Choroid plexus epithelial cell (primary cell): Measurements from ENCODE around the gene BPIFB3.

ENCODE experiments used
- DNase-seq: peaks from one replicate; pipeline ENCODE4 v3.0.0-alpha.2; 2010; ENCODE audit warnings: low read depth
- H3K4me3 ChIP-seq: 2 replicates; pipeline ENCODE4 v1.5.1; 2011; ENCODE audit warnings: low read depth, mild to moderate bottlenecking, control low read depth, low read length, moderate library complexity
- TF ChIP-seq, protein P1 (sequence below): conservative IDR thresholded peaks from 2 replicates; pipeline ENCODE4 v1.5.1; 2011; ENCODE audit warnings: low read depth, mild to moderate bottlenecking, control low read depth, inconsistent platforms, low read length, moderate library complexity

Gene BPIFB3

DNA sequence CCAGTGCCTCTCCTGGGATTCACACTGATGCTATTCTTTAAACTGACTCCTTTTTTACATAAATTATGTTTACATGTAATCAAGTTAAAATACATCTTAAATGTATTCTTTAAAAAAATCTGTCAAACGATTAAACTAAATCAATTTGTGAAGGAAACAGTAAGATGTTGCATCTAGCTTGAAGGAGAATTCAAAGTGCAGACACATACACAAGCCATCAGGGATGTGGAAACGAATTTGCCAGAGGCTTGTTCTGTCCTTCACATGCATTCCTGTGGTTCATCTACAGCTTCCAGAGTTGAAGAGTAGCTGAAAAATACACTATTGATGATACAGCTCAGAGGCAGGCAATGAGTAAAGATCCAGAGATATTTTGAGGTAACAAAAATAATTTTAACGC lies 7.3 kb upstream of the BPIFB3 start:
- peak; percentile 1 for DNase-seq
- H3K4me3 ChIP-seq, result no peak overlapping the region
- TF ChIP-seq, protein P1, sequence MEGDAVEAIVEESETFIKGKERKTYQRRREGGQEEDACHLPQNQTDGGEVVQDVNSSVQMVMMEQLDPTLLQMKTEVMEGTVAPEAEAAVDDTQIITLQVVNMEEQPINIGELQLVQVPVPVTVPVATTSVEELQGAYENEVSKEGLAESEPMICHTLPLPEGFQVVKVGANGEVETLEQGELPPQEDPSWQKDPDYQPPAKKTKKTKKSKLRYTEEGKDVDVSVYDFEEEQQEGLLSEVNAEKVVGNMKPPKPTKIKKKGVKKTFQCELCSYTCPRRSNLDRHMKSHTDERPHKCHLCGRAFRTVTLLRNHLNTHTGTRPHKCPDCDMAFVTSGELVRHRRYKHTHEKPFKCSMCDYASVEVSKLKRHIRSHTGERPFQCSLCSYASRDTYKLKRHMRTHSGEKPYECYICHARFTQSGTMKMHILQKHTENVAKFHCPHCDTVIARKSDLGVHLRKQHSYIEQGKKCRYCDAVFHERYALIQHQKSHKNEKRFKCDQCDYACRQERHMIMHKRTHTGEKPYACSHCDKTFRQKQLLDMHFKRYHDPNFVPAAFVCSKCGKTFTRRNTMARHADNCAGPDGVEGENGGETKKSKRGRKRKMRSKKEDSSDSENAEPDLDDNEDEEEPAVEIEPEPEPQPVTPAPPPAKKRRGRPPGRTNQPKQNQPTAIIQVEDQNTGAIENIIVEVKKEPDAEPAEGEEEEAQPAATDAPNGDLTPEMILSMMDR, result no peak

DNA sequence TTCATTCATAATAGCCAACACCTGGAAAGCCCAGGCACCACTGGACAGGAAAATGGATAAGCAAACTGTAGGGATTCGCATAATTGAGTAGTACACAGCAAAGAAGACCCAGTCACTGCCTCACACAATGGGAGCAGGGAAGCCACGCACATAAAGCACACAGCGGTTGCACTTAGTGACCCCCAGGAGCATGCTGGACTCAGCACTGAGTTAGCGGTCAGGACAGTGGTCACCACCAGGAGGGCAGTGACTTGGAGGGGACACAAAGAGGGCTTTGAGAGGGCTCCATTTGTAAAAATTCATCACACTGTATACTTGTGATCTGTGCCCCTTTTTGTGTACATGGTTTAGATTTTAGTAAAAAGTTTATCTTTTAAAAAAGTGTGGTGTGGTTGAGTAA lies 2.4 kb upstream of the BPIFB3 start:
- TF ChIP-seq, protein P1, result no peak
- H3K4me3 ChIP-seq, result no peak overlapping the region
- DNase-seq, result no peak

DNA sequence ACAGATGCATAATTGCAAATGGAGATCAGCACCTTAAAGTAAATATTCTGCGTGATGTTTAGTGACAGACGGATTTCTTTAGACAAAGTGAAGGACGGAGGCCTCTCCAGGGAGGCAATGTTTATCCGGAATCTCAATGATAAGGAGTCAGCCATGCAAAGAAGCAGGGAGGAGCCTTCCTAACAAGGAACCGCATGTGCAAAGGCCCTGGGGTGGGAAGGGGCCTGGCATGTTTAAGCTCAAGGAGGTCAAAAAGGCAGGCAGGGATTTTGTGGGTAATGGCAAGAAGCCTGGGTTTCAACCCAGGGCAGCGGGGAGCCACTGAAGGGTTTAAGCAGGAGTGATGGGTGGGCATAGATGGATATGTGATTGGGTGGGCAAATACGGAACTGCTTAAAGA lies 678 bp downstream of the BPIFB3 start:
- no peak for DNase-seq
- H3K4me3 ChIP-seq, result no peak overlapping the region
- TF ChIP-seq, protein P1, result no peak

DNA sequence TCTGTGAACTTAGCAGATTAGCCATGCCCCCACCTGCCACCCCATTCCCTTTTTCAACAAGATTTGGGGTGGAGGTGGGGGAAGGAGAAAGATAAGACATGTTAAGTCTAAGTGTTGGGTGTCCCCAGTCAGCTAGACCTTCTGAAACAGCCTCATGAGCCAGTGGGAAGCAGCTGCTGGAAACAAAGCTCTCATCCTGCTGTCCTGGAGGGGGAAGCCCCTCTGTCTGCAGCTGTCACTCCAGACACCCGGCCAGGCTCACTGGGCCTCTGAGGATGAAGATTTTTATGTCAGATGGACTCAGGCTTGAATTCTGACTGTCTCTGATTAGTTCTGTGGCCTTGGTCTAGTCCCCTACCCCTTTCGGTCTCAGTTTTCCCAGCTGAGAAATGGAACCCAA lies 1.1 kb downstream of the BPIFB3 start:
- TF ChIP-seq, protein P1, result no peak
- H3K4me3 ChIP-seq, result no peak overlapping the region
- DNase-seq, result no peak

DNA sequence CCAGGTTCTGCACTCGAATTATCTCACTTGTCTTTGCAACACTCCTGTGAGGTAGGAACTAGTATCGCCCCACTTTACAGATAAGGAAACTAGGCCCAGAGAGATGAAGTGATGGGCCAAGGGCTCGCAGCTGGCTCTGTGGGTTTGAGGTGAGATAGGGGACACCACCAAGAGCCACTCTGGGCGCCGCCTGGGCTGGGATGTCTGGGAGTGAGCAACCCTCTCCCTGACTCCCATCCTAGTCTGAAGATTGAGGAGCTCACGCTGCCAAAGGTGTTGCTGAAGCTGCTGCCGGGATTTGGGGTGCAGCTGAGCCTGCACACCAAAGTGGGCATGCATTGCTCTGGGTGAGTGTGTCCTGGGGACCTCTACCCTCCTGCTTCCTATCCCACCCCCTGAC lies 5.4 kb downstream of the BPIFB3 start:
- TF ChIP-seq, protein P1, result no peak
- no peak overlapping the region for H3K4me3 ChIP-seq
- no peak for DNase-seq

DNA sequence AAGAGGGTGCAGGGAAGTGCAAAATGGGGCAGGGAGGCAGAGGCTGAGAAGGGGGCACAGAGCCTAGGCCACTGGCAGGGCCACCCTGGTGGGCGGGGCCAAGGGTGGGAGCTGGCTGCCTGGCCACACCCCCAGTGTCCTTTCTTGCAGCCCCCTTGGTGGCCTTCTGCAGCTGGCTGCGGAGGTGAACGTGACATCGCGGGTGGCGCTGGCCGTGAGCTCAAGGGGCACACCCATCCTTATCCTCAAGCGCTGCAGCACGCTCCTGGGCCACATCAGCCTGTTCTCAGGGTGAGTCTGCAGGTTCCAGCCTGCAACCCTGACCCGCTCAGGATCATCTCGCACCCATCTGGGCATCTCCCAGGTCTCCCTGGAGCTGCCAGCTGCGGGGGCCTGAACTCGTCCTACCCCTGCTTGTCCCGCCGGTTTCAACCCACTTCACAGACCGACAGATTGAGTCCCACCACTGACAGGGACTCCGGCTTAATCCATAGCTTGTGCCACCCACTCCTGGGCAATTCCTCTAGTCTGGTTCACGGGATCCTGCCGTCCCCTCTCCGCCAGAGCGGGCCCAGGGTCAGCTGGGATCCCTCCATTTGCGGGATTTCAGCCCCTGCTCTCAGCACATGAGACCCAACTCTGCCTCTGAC lies 6.2 kb downstream of the BPIFB3 start:
- TF ChIP-seq, protein P1, result no peak
- no peak for DNase-seq
- H3K4me3 ChIP-seq, result no peak overlapping the region

DNA sequence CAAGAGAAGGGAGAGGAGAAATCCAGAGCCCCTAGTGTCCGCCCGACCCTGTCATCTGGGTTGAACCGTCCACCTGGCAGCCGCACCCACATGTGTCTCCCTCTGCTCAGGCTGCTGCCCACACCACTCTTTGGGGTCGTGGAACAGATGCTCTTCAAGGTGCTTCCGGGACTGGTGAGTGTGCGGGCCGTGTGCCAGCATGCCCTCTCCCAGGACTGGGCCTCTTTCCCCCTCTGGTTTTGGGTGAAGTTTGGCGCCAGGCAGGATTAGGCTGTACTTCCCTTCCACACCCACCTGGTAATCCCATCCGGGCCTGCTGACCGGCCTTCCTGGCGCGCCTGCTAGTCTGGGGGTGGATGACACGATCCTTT lies 7.9 kb downstream of the BPIFB3 start:
- H3K4me3 ChIP-seq, result no peak overlapping the region
- TF ChIP-seq, protein P1, result no peak
- no peak for DNase-seq
